ENCODE data around the gene TAF3. TPM values are rescaled to one million over a fixed set of nuclear protein-coding genes. Genes with fewer than 3 reads are reported as not detected.

The TAF3 gene
- polyA plus RNA-seq, 1 donor (not counting 4 experiments of a cell fraction or from before 2014, with no cell fraction given) = 2.0 TPM

- FAIRE-seq (no peak), DNase-seq (ENCODE audit: low read depth, low spot score) (no peak)
- no peak overlapping the region for H2AFZ ChIP-seq (ENCODE audit: control insufficient read depth, low read length)
- H3K9me1 ChIP-seq (ENCODE audit: control insufficient read depth, extremely low read depth, insufficient read depth, low read length) = no peaks in the 10 kb centered on the region
- no peaks in the 10 kb centered on the region for H3K9me3 ChIP-seq (ENCODE audit: control insufficient read depth, low read depth, low read length)
- H3K4me2 ChIP-seq (ENCODE audit: control insufficient read depth, extremely low read depth, insufficient read depth, low read depth, low read length) = peak overlapping the region; percentile 95
- H3K27ac ChIP-seq (ENCODE audit: control insufficient read depth, insufficient read depth, low read length) = peak overlapping the region; percentile 82
- peaks cover 40% of the 10 kb centered on the region for H3K4me1 ChIP-seq (ENCODE audit: control insufficient read depth, extremely low read depth, insufficient read depth, low read length)
- H3K4me3 ChIP-seq (ENCODE audit: control insufficient read depth in 2 of 3, extremely low read depth in 1 of 3, insufficient read depth in 2 of 3, low read depth in 1 of 3, low read length in 3 of 3) = peak overlapping the region; percentile 82 to 97 (median 87)
- H3K79me2 ChIP-seq (ENCODE audit: control insufficient read depth, insufficient read depth, low read length) = peaks cover 63% of the 10 kb centered on the region
- H4K20me1 ChIP-seq (ENCODE audit: control insufficient read depth, extremely low read depth, insufficient read depth, low read length) = no peaks in the 10 kb centered on the region
- peaks cover 6 to 11% of the 10 kb centered on the region in 2 experiments for H3K36me3 ChIP-seq (ENCODE audit: control insufficient read depth in 2 of 2, extremely low read depth in 1 of 2, insufficient read depth in 2 of 2, low read length in 2 of 2)
- no peak for TF ChIP-seq CTCF (optimal IDR thresholded peaks at IDR 0.05 in 1 of 3, IDR thresholded peaks at IDR 0.05 in 1 of 3, conservative IDR thresholded peaks at IDR 0.05 in 1 of 3; ENCODE audit: extremely low read depth in 1 of 3, insufficient read depth in 2 of 3, low read length in 3 of 3)
- TF ChIP-seq EZH2 (IDR thresholded peaks at IDR 0.05; ENCODE audit: low read length) = no peak
- no peaks in the 10 kb centered on the region for H3K27me3 ChIP-seq (ENCODE audit: control insufficient read depth, extremely low read depth, insufficient read depth, low read length)
- peak overlapping the region; percentile 86 for H3K9ac ChIP-seq (ENCODE audit: control insufficient read depth, extremely low read depth, insufficient read depth, low read length)
- dilution Hi-C loops (cut with MboI; ENCODE audit: extremely low pct_ligation_motif_present, low sequenced_read_pairs) = no loop called here
These were observed 238.1 kb downstream of the TAF3 start for GRCh38 chr10:8056378-8056777.

- Histone ChIP-seq H3K9ac (ENCODE audit: control insufficient read depth, extremely low read depth, insufficient read depth, low read length) (peak overlapping the region; percentile 86), H3K9me3 (ENCODE audit: control insufficient read depth, low read depth, low read length) (no peaks in the 10 kb centered on the region), H3K4me2 (ENCODE audit: control insufficient read depth, extremely low read depth, insufficient read depth, low read depth, low read length) (peak overlapping the region; percentile 95), H3K27ac (ENCODE audit: control insufficient read depth, insufficient read depth, low read length) (peak overlapping the region; percentile 82), H3K4me3 (ENCODE audit: control insufficient read depth in 2 of 3, extremely low read depth in 1 of 3, insufficient read depth in 2 of 3, low read depth in 1 of 3, low read length in 3 of 3) (peak overlapping the region; percentile 82 to 97 (median 87)), H2AFZ (ENCODE audit: control insufficient read depth, low read length) (peak overlapping the region; percentile 19), H3K36me3 (ENCODE audit: control insufficient read depth in 2 of 2, extremely low read depth in 1 of 2, insufficient read depth in 2 of 2, low read length in 2 of 2) (peaks cover 6 to 15% of the 10 kb centered on the region in 2 experiments), H3K79me2 (ENCODE audit: control insufficient read depth, insufficient read depth, low read length) (peaks cover 69% of the 10 kb centered on the region), H3K9me1 (ENCODE audit: control insufficient read depth, extremely low read depth, insufficient read depth, low read length) (no peaks in the 10 kb centered on the region), H4K20me1 (ENCODE audit: control insufficient read depth, extremely low read depth, insufficient read depth, low read length) (no peaks in the 10 kb centered on the region), H3K4me1 (ENCODE audit: control insufficient read depth, extremely low read depth, insufficient read depth, low read length) (peaks cover 45% of the 10 kb centered on the region), H3K27me3 (ENCODE audit: control insufficient read depth, extremely low read depth, insufficient read depth, low read length) (no peaks in the 10 kb centered on the region)
- FAIRE-seq = peak; percentile 49
- dilution Hi-C loops (cut with MboI; ENCODE audit: extremely low pct_ligation_motif_present, low sequenced_read_pairs) = no loop called here
- TF ChIP-seq EZH2 (IDR thresholded peaks at IDR 0.05; ENCODE audit: low read length) (no peak), CTCF (optimal IDR thresholded peaks at IDR 0.05 in 1 of 3, IDR thresholded peaks at IDR 0.05 in 1 of 3, conservative IDR thresholded peaks at IDR 0.05 in 1 of 3; ENCODE audit: extremely low read depth in 1 of 3, insufficient read depth in 2 of 3, low read length in 3 of 3) (peak in 1 of 3 experiments; percentile 58)
- no peak for DNase-seq (ENCODE audit: low read depth, low spot score)
These were observed 238.6 kb downstream of the TAF3 start for GRCh38 chr10:8056871-8057331.

All from keratinocyte (primary cell).